Body of pancreas (tissue), 4 donors: ENCODE results near the gene UBR4. TPM values are rescaled to one million over a fixed set of nuclear protein-coding genes. Genes with fewer than 3 reads are reported as not detected.
"Not testable (repeated sequence)": the region's sequence is repeated elsewhere in the genome, so short reads cannot be mapped to it uniquely, and the experiment has no call there.

Experiments
- ATAC-seq: fragments of 150-250 bp; one replicate; pipeline ENCODE4 v1.9.1; 2016
- DNase-seq, 4 donors: peaks; one replicate each; pipeline ENCODE4 v3.0.0-alpha.2; 2019
- H3K27ac ChIP-seq, 4 donors: fragments of 200-600 bp; sonication (generic); 1 replicate in 3 of 4; 2 replicates in 1 of 4; pipeline versions ENCODE4 v1.5.1 to v1.6.1; 2016 to 2019; ENCODE audit warnings: mild to moderate bottlenecking in 1 of 4, mixed read lengths in 1 of 4, moderate library complexity in 1 of 4
- H3K27me3 ChIP-seq, 2 donors: fragments of 200-600 bp; sonication (generic); one replicate each; pipeline ENCODE4 v1.6.0; 2016; ENCODE audit warnings: mild to moderate bottlenecking in 1 of 2
- H3K36me3 ChIP-seq, 2 donors: fragments of 200-600 bp; sonication (generic); replicated peaks in 1 of 2; 2 replicates each; pipeline ENCODE4 v1.5.1; 2016; ENCODE audit warnings: low read depth in 2 of 2; ENCODE audit not compliant: insufficient read depth in 1 of 2
- H3K4me1 ChIP-seq: fragments of 200-600 bp; sonication (generic); one replicate; pipeline ENCODE4 v1.6.0; 2016
- H3K4me3 ChIP-seq, 2 donors: fragments of 200-600 bp; sonication (generic); 1 replicate in 1 of 2; 2 replicates in 1 of 2; pipeline ENCODE4 v1.5.1; 2016 to 2019
- H3K9me3 ChIP-seq, 3 donors: fragments of 200-600 bp; sonication (generic); 1 replicate in 2 of 3; 2 replicates in 1 of 3; pipeline ENCODE4 v1.5.1; 2016
- POLR2A ChIP-seq, 3 donors: fragments of 450-650 bp; IDR thresholded peaks; one replicate each; pipeline ENCODE4 v1.6.1; 2016; ENCODE audit warnings: antibody characterized with exemption in 3 of 3, mild to moderate bottlenecking in 2 of 3
- WGBS, 2 donors: methylation state at CpG; one replicate each; pipeline ENCODE4 v1.1.5; 2017; 5-methylcytosine and 5-hydroxymethylcytosine counted together
- intact Hi-C: fragments of 100-400 bp; cut with DNase I; formaldehyde crosslinking; loops from one replicate; pipeline ENCODE4 v1.15.1; 2023
- total RNA-seq, 2 donors: library from RNA; depleted of rRNA; stranded (reverse); fragments of >200 nt; gene quantifications; one replicate each; pipeline ENCODE4 v1.1.0, GENCODE V29; 2016
- TF ChIP-seq, protein P1 (sequence below), 7 experiments: fragments of 450-650 bp in 4 of 7; fragments of 200-600 bp in 3 of 7; sonication (generic) in 3 of 7; IDR thresholded peaks; one replicate each; pipeline ENCODE4 v1.5.1; 2016 to 2019; ENCODE audit warnings: antibody characterized with exemption in 7 of 7

The UBR4 gene
- total RNA-seq, 2 donors from 2014 or later = 84.4 to 87.4 TPM

- no peak for DNase-seq
- 90 to 97% methylated on average over 8 of the region's 8 CpGs for WGBS, 2 donors
- TF ChIP-seq POLR2A (IDR thresholded peaks at IDR 0.05) = no peak
- TF ChIP-seq, protein P1, sequence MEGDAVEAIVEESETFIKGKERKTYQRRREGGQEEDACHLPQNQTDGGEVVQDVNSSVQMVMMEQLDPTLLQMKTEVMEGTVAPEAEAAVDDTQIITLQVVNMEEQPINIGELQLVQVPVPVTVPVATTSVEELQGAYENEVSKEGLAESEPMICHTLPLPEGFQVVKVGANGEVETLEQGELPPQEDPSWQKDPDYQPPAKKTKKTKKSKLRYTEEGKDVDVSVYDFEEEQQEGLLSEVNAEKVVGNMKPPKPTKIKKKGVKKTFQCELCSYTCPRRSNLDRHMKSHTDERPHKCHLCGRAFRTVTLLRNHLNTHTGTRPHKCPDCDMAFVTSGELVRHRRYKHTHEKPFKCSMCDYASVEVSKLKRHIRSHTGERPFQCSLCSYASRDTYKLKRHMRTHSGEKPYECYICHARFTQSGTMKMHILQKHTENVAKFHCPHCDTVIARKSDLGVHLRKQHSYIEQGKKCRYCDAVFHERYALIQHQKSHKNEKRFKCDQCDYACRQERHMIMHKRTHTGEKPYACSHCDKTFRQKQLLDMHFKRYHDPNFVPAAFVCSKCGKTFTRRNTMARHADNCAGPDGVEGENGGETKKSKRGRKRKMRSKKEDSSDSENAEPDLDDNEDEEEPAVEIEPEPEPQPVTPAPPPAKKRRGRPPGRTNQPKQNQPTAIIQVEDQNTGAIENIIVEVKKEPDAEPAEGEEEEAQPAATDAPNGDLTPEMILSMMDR (IDR thresholded peaks at IDR 0.05) = no peak
- H3K27ac ChIP-seq = no peak overlapping the region
- no peak for ATAC-seq
- H3K4me1 ChIP-seq = peaks cover 3% of the 10 kb centered on the region
- intact Hi-C loops = no loop called here
- no peaks in the 10 kb centered on the region for H3K27me3 ChIP-seq
- H3K4me3 ChIP-seq = no peak overlapping the region
- peaks cover 0 to 9% of the 10 kb centered on the region in 2 donors for H3K36me3 ChIP-seq
- no peaks in the 10 kb centered on the region for H3K9me3 ChIP-seq
These were observed 10.2 kb upstream of the UBR4 start for GRCh38 chr1:19220080-19220846.

- Histone ChIP-seq H3K27ac (no peak overlapping the region), H3K9me3 (no peaks in the 10 kb centered on the region), H3K27me3 (no peaks in the 10 kb centered on the region), H3K4me1 (peaks cover 3% of the 10 kb centered on the region), H3K36me3 (peaks cover 0 to 9% of the 10 kb centered on the region in 2 donors), H3K4me3 (no peak overlapping the region)
- ATAC-seq (no peak), DNase-seq (no peak)
- intact Hi-C loops = no loop called here
- 94% methylated on average over 7 of the region's 7 CpGs for WGBS, 2 donors
- TF ChIP-seq POLR2A (IDR thresholded peaks at IDR 0.05) = no peak
These were observed 9.4 kb upstream of the UBR4 start for GRCh38 chr1:19219451-19219850.

- H3K4me3 ChIP-seq, DNase-seq, H3K27ac ChIP-seq, H3K9me3 ChIP-seq, H3K27me3 ChIP-seq, ATAC-seq, intact Hi-C loops, H3K36me3 ChIP-seq: not testable (repeated sequence)
- WGBS, 2 donors = 93 to 97% methylated on average over 4 of the region's 4 CpGs
- H3K4me1 ChIP-seq = peaks cover 20% of the 10 kb centered on the region
These were observed 6.5 kb upstream of the UBR4 start for GRCh38 chr1:19216585-19216984.

DNA sequence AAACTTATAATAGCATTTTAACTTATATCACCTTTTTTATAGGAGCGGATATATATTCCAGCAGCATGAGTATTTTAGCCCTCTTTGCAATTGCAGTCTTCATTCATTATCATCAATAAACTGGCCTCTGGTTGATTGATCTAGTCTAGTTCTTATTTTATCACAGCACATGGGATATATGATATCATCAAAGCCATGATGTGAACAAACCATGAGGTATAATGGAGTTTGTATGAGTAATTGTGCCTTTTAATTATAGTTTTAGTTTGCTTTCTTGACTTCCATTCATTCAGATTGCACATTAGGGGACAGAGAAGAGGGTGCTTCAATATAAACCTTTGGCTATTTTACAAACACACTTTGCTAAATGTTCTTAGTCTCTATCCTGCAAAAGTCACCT is 3.5 kb upstream of the UBR4 start:
- Histone ChIP-seq H3K27me3 (no peaks in the 10 kb centered on the region), H3K4me1 (peaks cover 34% of the 10 kb centered on the region), H3K27ac (no peak overlapping the region), H3K36me3 (no peaks in the 10 kb centered on the region), H3K4me3 (no peak overlapping the region), H3K9me3 (no peaks in the 10 kb centered on the region)
- TF ChIP-seq, protein P1 (IDR thresholded peaks at IDR 0.05) = no peak
- TF ChIP-seq POLR2A (IDR thresholded peaks at IDR 0.05) = no peak
- intact Hi-C loops = no loop called here
- 89 to 100% methylated on average over 1 of the region's 1 CpG for WGBS, 2 donors
- ATAC-seq (no peak), DNase-seq (no peak)

DNA sequence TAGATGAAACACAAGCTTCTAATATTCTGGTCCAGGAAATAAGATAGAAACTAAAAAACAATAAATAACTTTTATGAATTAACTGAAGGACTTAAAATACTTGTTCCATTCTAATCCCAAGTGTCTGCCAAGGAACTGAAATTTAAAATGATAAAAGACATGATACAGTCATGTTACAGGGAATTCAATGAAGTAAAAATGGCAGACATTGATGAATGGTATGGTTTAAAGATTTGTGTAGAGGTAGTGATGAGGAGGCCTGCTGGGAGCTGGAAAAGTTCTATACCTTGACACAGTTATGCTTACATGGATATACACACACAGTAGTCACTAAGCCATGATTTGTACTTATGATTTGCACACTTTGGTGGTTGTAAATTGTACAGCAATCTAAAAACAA is 2.1 kb upstream of the UBR4 start:
- Histone ChIP-seq H3K4me1 (peaks cover 46% of the 10 kb centered on the region), H3K36me3 (no peaks in the 10 kb centered on the region), H3K4me3 (no peak overlapping the region), H3K9me3 (no peaks in the 10 kb centered on the region), H3K27me3 (no peaks in the 10 kb centered on the region), H3K27ac (peak overlapping the region in 1 of 4 donors; percentile 94)
- intact Hi-C loops = no loop called here
- DNase-seq (no peak), ATAC-seq (no peak)
- TF ChIP-seq, protein P1 (IDR thresholded peaks at IDR 0.05) = no peak
- no peak for TF ChIP-seq POLR2A (IDR thresholded peaks at IDR 0.05)
